ENCODE data around the gene SPAG4.

DNA sequence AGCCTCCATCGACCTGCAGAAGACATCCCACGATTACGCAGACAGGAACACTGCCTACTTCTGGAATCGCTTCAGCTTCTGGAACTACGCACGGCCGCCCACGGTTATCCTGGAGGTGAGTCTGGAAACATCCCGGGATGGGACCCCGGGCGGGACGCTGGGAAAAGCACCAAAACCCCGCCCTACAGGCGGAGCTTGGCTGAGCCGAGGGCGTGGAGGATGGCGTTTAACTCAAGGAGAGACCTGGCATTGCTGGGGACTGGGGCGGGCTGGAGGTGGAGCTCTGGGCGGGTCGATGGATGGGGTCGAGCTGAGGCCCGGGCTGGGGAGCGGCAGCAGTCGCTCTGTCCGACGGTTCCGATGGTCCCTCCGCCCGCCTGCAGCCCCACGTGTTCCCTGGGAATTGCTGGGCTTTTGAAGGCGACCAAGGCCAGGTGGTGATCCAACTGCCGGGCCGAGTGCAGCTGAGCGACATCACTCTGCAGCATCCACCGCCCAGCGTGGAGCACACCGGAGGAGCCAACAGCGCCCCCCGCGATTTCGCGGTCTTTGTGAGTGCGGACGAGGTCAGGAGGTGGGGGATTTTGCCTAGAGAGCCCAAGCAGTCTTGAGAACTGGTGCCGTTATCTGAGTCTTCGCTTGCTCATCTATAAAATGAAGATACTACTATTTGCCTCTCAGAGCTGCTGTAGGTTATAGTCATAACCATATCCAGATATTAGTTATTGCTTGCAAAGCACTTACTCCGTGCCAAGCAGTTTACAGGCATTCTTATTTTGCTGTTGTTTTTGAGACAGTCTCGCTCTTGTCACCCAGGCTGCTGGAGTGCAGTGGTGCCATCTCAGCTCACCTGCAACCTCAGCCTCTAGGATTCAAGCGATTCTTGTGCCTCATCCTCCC is 3.8 kb downstream of the SPAG4 start:
- TF ChIP-seq SP1 (IDR thresholded peaks at IDR 0.05) (no peak), ELF4 (IDR thresholded peaks at IDR 0.05) (no peak), BHLHE40 (IDR thresholded peaks at IDR 0.05; ENCODE audit: borderline replicate concordance) (no peak), FOXA1 (IDR thresholded peaks at IDR 0.05) (no peak), FOXM1 (IDR thresholded peaks at IDR 0.05; ENCODE audit: borderline replicate concordance) (no peak), L3MBTL2 (conservative IDR thresholded peaks at IDR 0.05) (peak; percentile 89), HDGF (IDR thresholded peaks at IDR 0.05; ENCODE audit: borderline replicate concordance) (peak; percentile 62; the same call in 1 of the 2 replicates), FOXK2 (IDR thresholded peaks at IDR 0.05) (no peak), SUZ12 (IDR thresholded peaks at IDR 0.05) (no peak)
- TF ChIP-seq, protein P1, sequence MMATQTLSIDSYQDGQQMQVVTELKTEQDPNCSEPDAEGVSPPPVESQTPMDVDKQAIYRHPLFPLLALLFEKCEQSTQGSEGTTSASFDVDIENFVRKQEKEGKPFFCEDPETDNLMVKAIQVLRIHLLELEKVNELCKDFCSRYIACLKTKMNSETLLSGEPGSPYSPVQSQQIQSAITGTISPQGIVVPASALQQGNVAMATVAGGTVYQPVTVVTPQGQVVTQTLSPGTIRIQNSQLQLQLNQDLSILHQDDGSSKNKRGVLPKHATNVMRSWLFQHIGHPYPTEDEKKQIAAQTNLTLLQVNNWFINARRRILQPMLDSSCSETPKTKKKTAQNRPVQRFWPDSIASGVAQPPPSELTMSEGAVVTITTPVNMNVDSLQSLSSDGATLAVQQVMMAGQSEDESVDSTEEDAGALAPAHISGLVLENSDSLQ (IDR thresholded peaks at IDR 0.05): no peak
